Smooth muscle cell (in vitro differentiated cells): ENCODE results near the gene TSPAN18. TPM values are rescaled to one million over a fixed set of nuclear protein-coding genes. Genes with fewer than 3 reads are reported as not detected.

Experiments used
- DNase-seq: peaks from one replicate; lab custom pipeline; 2025; ENCODE audit not compliant: unreplicated experiment; lab: John Stamatoyannopoulos, UW
- H2AFZ ChIP-seq: fragments of 200-600 bp; sonication (generic); 2 replicates; pipeline ENCODE4 v1.6.0; 2016; ENCODE audit warnings: antibody characterized with exemption, low read depth, mild to moderate bottlenecking
- H3F3A ChIP-seq: fragments of 200-600 bp; sonication (generic); 2 replicates; pipeline ENCODE4 v1.6.0; 2017; ENCODE audit warnings: antibody characterized with exemption, low read depth
- H3K27ac ChIP-seq: fragments of 200-600 bp; sonication (generic); 2 replicates; pipeline ENCODE4 v1.5.1; 2016; ENCODE audit warnings: low read depth, mild to moderate bottlenecking
- H3K27me3 ChIP-seq: fragments of 200-600 bp; sonication (generic); 2 replicates; pipeline ENCODE4 v1.6.1; 2016; ENCODE audit warnings: low read depth, mild to moderate bottlenecking
- H3K36me3 ChIP-seq: fragments of 200-600 bp; sonication (generic); 2 replicates; pipeline ENCODE4 v1.5.1; 2016; ENCODE audit warnings: low read depth
- H3K4me1 ChIP-seq: fragments of 200-600 bp; sonication (generic); 2 replicates; pipeline ENCODE4 v1.5.1; 2016; ENCODE audit warnings: low read depth
- H3K4me2 ChIP-seq: fragments of 200-600 bp; sonication (generic); 2 replicates; pipeline ENCODE4 v1.6.0; 2016; ENCODE audit warnings: mild to moderate bottlenecking
- H3K4me3 ChIP-seq: fragments of 200-600 bp; sonication (generic); 2 replicates; pipeline ENCODE4 v1.5.1; 2016; ENCODE audit warnings: mild to moderate bottlenecking
- H3K79me2 ChIP-seq: fragments of 200-600 bp; sonication (generic); 2 replicates; pipeline ENCODE4 v1.6.0; 2016; ENCODE audit warnings: low read depth, mild to moderate bottlenecking
- H3K9ac ChIP-seq: fragments of 200-600 bp; sonication (generic); 2 replicates; pipeline ENCODE4 v1.6.0; 2016; ENCODE audit warnings: low read depth
- H3K9me3 ChIP-seq: fragments of 200-600 bp; sonication (generic); replicated peaks from 2 replicates; pipeline ENCODE4 v1.5.1; 2016; ENCODE audit warnings: low read depth
- H4K20me1 ChIP-seq: fragments of 200-600 bp; sonication (generic); 2 replicates; pipeline ENCODE4 v1.6.0; 2016; ENCODE audit warnings: low read depth
- WGBS: methylation state at CpG from one replicate; pipeline ENCODE4 v1.1.7; 2016; ENCODE audit warnings: low lambda C conversion rate; 5-methylcytosine and 5-hydroxymethylcytosine counted together
- polyA plus RNA-seq: library from polyadenylated mRNA; unstranded; fragments of >200 nt; fragmentation: Nextera tagmentation; extraction: Ambion mirVana; gene quantifications from 2 replicates; pipeline ENCODE4 v1.2.1, GENCODE V29; 2016
- total RNA-seq: library from RNA; depleted of rRNA; stranded (reverse); fragments of >200 nt; gene quantifications from 2 replicates; pipeline ENCODE4 v1.2.3, GENCODE V29; 2014
- TF ChIP-seq, protein P1 (sequence below): fragments of 200-600 bp; sonication (generic); IDR thresholded peaks from 2 replicates; pipeline ENCODE4 v1.5.1; 2017; ENCODE audit warnings: borderline replicate concordance, mild to moderate bottlenecking, antibody characterized with exemption; ENCODE audit not compliant: insufficient read depth, poor library complexity, severe bottlenecking

Gene TSPAN18
- total and polyA plus RNA-seq, 2 experiments from 2014 or later: 3.4 to 15.3 TPM

GRCh38 chr11:44915621-44916020 lies 188.9 kb downstream of the TSPAN18 start:
- Histone ChIP-seq H3K9ac (no peak overlapping the region), H3K4me2 (no peak overlapping the region), H3K27me3 (no peaks in the 10 kb centered on the region), H3K27ac (no peak overlapping the region), H4K20me1 (no peaks in the 10 kb centered on the region), H3K9me3 (no peaks in the 10 kb centered on the region), H3F3A (no peaks in the 10 kb centered on the region), H3K79me2 (no peaks in the 10 kb centered on the region), H3K4me1 (peaks cover 10% of the 10 kb centered on the region), H3K4me3 (no peak overlapping the region), H2AFZ (no peak overlapping the region), H3K36me3 (no peaks in the 10 kb centered on the region)
- DNase-seq: no peak
- 97% methylated on average over 10 of the region's 10 CpGs for WGBS
- TF ChIP-seq, protein P1, sequence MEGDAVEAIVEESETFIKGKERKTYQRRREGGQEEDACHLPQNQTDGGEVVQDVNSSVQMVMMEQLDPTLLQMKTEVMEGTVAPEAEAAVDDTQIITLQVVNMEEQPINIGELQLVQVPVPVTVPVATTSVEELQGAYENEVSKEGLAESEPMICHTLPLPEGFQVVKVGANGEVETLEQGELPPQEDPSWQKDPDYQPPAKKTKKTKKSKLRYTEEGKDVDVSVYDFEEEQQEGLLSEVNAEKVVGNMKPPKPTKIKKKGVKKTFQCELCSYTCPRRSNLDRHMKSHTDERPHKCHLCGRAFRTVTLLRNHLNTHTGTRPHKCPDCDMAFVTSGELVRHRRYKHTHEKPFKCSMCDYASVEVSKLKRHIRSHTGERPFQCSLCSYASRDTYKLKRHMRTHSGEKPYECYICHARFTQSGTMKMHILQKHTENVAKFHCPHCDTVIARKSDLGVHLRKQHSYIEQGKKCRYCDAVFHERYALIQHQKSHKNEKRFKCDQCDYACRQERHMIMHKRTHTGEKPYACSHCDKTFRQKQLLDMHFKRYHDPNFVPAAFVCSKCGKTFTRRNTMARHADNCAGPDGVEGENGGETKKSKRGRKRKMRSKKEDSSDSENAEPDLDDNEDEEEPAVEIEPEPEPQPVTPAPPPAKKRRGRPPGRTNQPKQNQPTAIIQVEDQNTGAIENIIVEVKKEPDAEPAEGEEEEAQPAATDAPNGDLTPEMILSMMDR: no peak

- no peaks in the 10 kb centered on the region for H3K36me3 ChIP-seq
- H3K4me1 ChIP-seq: peaks cover 10% of the 10 kb centered on the region
- no peak overlapping the region for H3K4me3 ChIP-seq
- no peak for DNase-seq
- no peaks in the 10 kb centered on the region for H3K79me2 ChIP-seq
- H3K27ac ChIP-seq: no peak overlapping the region
- TF ChIP-seq, protein P1: no peak
- H3K4me2 ChIP-seq: no peak overlapping the region
- H3F3A ChIP-seq: no peaks in the 10 kb centered on the region
- H3K9ac ChIP-seq: no peak overlapping the region
- H4K20me1 ChIP-seq: no peaks in the 10 kb centered on the region
- no peaks in the 10 kb centered on the region for H3K27me3 ChIP-seq
- 94% methylated on average over 8 of the region's 8 CpGs for WGBS
- H2AFZ ChIP-seq: no peak overlapping the region
- H3K9me3 ChIP-seq: no peaks in the 10 kb centered on the region
Measured at GRCh38 chr11:44916331-44916730, 189.6 kb downstream of the TSPAN18 start.

DNA sequence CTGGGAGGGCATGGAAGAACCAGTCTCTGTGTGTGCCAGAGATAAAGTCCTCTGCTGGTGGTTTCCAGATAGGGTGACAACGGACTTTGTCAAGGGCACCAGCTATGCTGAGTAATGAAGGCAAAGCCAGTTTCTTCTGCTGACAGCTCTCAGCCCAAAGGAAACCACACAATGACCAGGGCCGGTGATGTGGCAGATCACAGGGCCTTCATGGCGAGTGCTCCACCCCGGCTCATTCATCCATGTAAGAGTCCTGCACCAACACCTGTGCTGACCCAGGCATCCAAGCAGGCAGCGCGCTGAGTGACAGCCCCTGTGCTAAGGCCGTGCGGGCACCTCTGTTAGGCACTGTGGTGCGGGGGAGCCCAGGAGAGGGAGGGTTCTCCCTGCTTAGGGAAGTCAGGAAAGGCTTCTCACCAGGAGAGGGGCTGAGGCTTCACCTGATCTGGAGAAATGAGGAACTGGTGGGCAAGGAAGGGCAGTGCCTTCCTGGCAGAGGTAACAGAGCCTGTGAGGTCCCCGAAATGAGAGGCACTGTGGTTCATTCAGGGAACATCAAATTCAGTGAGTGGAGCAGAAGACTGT lies 190.1 kb downstream of the TSPAN18 start:
- Histone ChIP-seq H3K27me3 (no peaks in the 10 kb centered on the region), H4K20me1 (no peaks in the 10 kb centered on the region), H3K4me3 (no peak overlapping the region), H3K79me2 (no peaks in the 10 kb centered on the region), H3K9ac (no peak overlapping the region), H3K4me2 (no peak overlapping the region), H3K4me1 (peaks cover 4% of the 10 kb centered on the region), H3K9me3 (no peaks in the 10 kb centered on the region), H2AFZ (no peak overlapping the region), H3K36me3 (no peaks in the 10 kb centered on the region), H3K27ac (no peak overlapping the region), H3F3A (no peaks in the 10 kb centered on the region)
- no peak for DNase-seq
- TF ChIP-seq, protein P1: no peak
- WGBS: 95% methylated on average over 10 of the region's 10 CpGs

DNA sequence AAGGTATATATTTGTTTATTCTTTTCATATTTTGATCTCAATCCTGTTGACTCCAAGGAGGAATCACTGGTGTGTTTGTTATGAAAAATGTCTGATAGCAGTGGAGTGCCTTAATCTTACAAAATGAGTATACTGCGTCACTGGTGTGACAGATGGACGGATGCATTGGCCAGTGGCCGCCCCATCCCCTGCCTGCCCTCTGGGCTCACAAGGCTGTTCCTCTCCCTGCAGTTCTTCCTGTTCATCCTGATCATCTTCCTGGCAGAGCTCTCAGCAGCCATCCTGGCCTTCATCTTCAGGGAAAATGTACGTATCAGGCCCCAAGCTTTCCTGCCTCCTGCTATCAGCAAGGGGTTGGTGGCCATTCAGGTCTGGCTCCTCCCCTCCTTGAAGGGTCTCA lies 191.0 kb downstream of the TSPAN18 start:
- Histone ChIP-seq H3K9me3 (no peaks in the 10 kb centered on the region), H3F3A (no peaks in the 10 kb centered on the region), H3K27ac (no peak overlapping the region), H3K27me3 (no peaks in the 10 kb centered on the region), H2AFZ (no peak overlapping the region), H3K4me2 (no peak overlapping the region), H3K4me3 (no peak overlapping the region), H3K36me3 (no peaks in the 10 kb centered on the region), H4K20me1 (no peaks in the 10 kb centered on the region), H3K4me1 (no peaks in the 10 kb centered on the region), H3K79me2 (no peaks in the 10 kb centered on the region), H3K9ac (no peak overlapping the region)
- 98% methylated on average over 4 of the region's 4 CpGs for WGBS
- TF ChIP-seq, protein P1: no peak
- DNase-seq: no peak
